HG03175 (cell line): ENCODE results near the gene PRKX.
"Not testable (repeated sequence)": the region's sequence is repeated elsewhere in the genome, so short reads cannot be mapped to it uniquely, and the experiment has no call there.

Experiments used
- ATAC-seq: cut with Tn5 transposase; IDR thresholded peaks from one replicate; pipeline ENCODE4 v1.9.1; 2021; ENCODE audit warnings: mild to moderate bottlenecking, moderate library complexity; ENCODE audit not compliant: unreplicated experiment

PRKX gene

GRCh38 chrX:3713225-3713936 is at the start of gene PRKX:
Gene PRKX, minus strand, starts transcription at chrX:3713649. Its CDS starts 396 bp downstream, at chrX:3713253.
- peak; percentile 68 for ATAC-seq

- ATAC-seq, result no peak
Measured at GRCh38 chrX:3763111-3763510, 49.7 kb upstream of the PRKX start.

- ATAC-seq, result no peak
Measured at GRCh38 chrX:3757510-3758025, 44.1 kb upstream of the PRKX start.

- no peak for ATAC-seq
Measured at GRCh38 chrX:3748052-3748559, 34.7 kb upstream of the PRKX start.

- no peak for ATAC-seq
Measured at GRCh38 chrX:3743801-3744439, 30.5 kb upstream of the PRKX start.

- not testable (repeated sequence) for ATAC-seq
Measured at GRCh38 chrX:3740946-3741345, 27.5 kb upstream of the PRKX start.

GRCh38 chrX:3738509-3738908 is 25.1 kb upstream of the PRKX start:
- ATAC-seq, result no peak

GRCh38 chrX:3736536-3736935 is 23.1 kb upstream of the PRKX start:
- ATAC-seq, result not testable (repeated sequence)

- not testable (repeated sequence) for ATAC-seq
Measured at GRCh38 chrX:3735891-3736290, 22.4 kb upstream of the PRKX start.

- ATAC-seq, result not testable (repeated sequence)
Measured at GRCh38 chrX:3734456-3734855, 21.0 kb upstream of the PRKX start.

- ATAC-seq, result no peak
Measured at GRCh38 chrX:3733043-3733430, 19.6 kb upstream of the PRKX start.

GRCh38 chrX:3732326-3733042 is 19.0 kb upstream of the PRKX start:
- ATAC-seq, result not testable (repeated sequence)

GRCh38 chrX:3728454-3728853 is 15.0 kb upstream of the PRKX start:
- ATAC-seq, result no peak

- not testable (repeated sequence) for ATAC-seq
Measured at GRCh38 chrX:3723460-3723859, 10.0 kb upstream of the PRKX start.

GRCh38 chrX:3717742-3718420 is 4.4 kb upstream of the PRKX start:
- ATAC-seq, result no peak

GRCh38 chrX:3715921-3716320 is 2.5 kb upstream of the PRKX start:
- ATAC-seq, result no peak

GRCh38 chrX:3714706-3715479 is 1.4 kb upstream of the PRKX start:
- ATAC-seq, result not testable (repeated sequence)

- peak; percentile 11 for ATAC-seq
Measured at GRCh38 chrX:3713937-3714434, 537 bp upstream of the PRKX start.

GRCh38 chrX:3712870-3713224 is 602 bp downstream of the PRKX start:
- peak; percentile 23 for ATAC-seq
